ENCODE data around the gene SLC7A1.
A peak's percentile ranks its signal among the peaks of the same experiment; 100 is the strongest.

Gene SLC7A1

DNA sequence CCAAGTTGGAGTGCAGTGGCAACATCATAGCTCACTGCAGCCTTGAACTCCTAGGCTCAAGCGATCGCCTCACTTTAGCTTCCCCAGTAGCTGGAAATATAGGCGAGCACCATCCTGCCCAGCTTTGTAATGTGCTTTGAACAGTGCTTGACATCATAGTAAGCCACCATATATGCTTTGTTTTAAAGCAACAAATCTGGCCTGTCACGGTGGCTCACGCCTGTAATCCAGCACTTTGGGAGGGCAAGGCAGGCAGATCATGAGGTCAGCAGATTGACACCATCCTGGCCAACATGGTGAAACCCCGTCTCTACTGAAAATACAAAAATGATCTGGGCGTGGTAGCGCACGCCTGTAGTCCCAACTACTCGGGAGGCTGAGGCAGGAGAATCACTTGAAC, 1.8 kb upstream of the SLC7A1 start:
- H3K27me3 ChIP-seq (ENCODE audit: control insufficient read depth in 3 of 3, insufficient read depth in 3 of 3, low read depth in 1 of 3, low read length in 3 of 3) = peaks cover 0 to 24% (median 2%) of the 10 kb centered on the region in 3 experiments
- H3K4me2 ChIP-seq (ENCODE audit: insufficient read depth, low read length, poor library complexity, severe bottlenecking) = no peak overlapping the region
- peaks cover 2 to 3% of the 10 kb centered on the region in 2 donors for H3K4me1 ChIP-seq (ENCODE audit: control insufficient read depth in 2 of 2, insufficient read depth in 1 of 2, low read depth in 1 of 2, low read length in 2 of 2)
- H3K4me3 ChIP-seq (ENCODE audit: low read length in 2 of 2) = no peak overlapping the region
- H3K9ac ChIP-seq (ENCODE audit: low read depth, low read length, poor library complexity) = no peak overlapping the region
- no peak overlapping the region for H2AK5ac ChIP-seq (ENCODE audit: low read depth, low read length)
- H3K36me3 ChIP-seq (replicated peaks in 1 of 2; ENCODE audit: control insufficient read depth in 2 of 2, insufficient read depth in 2 of 2, low read length in 2 of 2) = no peaks in the 10 kb centered on the region
- no peak overlapping the region for H3K14ac ChIP-seq (ENCODE audit: low read length)
- H3K4ac ChIP-seq (ENCODE audit: low read length) = no peak overlapping the region
- no peak overlapping the region for H4K91ac ChIP-seq (ENCODE audit: low read depth, low read length, poor library complexity)
- no peak overlapping the region for H2BK5ac ChIP-seq (ENCODE audit: low read length)
- no peak overlapping the region for H3K27ac ChIP-seq (replicated peaks; ENCODE audit: low read length)
- H2BK15ac ChIP-seq (ENCODE audit: low read length) = no peak overlapping the region
- no peak overlapping the region for H3K18ac ChIP-seq (ENCODE audit: low read length)
- no peak overlapping the region for H4K8ac ChIP-seq (ENCODE audit: low read depth, low read length)
- no peak overlapping the region for H2BK12ac ChIP-seq (ENCODE audit: low read length)
- no CpG with 5 or more reads among the region's 10 CpGs for WGBS, 2 donors (ENCODE audit: extremely low coverage in 2 of 2, insufficient read length in 2 of 2, insufficient replicate concordance in 1 of 2)
- no peak overlapping the region for H2AFZ ChIP-seq (ENCODE audit: low read length)
- no peak overlapping the region for H2BK120ac ChIP-seq (ENCODE audit: low read depth, low read length)
- peaks cover 3% of the 10 kb centered on the region for H3K79me1 ChIP-seq (ENCODE audit: low read depth, low read length)
- no peak overlapping the region for H3K23ac ChIP-seq (ENCODE audit: low read depth, low read length, poor library complexity)
- H3K9me3 ChIP-seq (replicated peaks in 1 of 2; ENCODE audit: control insufficient read depth in 2 of 2, insufficient read depth in 1 of 2, low read depth in 1 of 2, low read length in 2 of 2) = no peaks in the 10 kb centered on the region
- no peak for DNase-seq (ENCODE audit: low spot score)

DNA sequence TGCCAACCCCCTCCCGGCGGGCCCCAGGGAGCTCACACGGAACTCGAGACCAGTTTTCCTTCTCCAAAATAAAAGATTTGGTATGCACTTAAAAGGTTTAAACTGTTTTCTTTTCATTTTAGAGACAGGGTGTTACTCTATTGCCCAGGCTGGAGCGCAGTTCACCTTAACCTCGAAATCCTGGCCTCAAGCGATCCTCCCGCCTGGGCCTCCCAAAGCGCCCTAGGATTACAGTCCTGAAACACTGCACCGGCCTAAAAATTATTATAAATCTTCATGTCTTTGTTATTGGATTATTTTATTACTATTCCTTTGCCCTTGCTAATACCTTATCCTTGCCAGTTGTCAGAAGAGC, 553 bp upstream of the SLC7A1 start:
- no peak for DNase-seq (ENCODE audit: low spot score)
- no peak overlapping the region for H3K4ac ChIP-seq (ENCODE audit: low read length)
- no peak overlapping the region for H4K8ac ChIP-seq (ENCODE audit: low read depth, low read length)
- no peak overlapping the region for H3K9ac ChIP-seq (ENCODE audit: low read depth, low read length, poor library complexity)
- H3K18ac ChIP-seq (ENCODE audit: low read length) = peak overlapping the region; percentile 74
- H3K27me3 ChIP-seq (ENCODE audit: control insufficient read depth in 3 of 3, insufficient read depth in 3 of 3, low read depth in 1 of 3, low read length in 3 of 3) = peaks cover 0 to 14% (median 2%) of the 10 kb centered on the region in 3 experiments
- H4K91ac ChIP-seq (ENCODE audit: low read depth, low read length, poor library complexity) = no peak overlapping the region
- no peak overlapping the region for H3K27ac ChIP-seq (replicated peaks; ENCODE audit: low read length)
- H3K4me1 ChIP-seq (ENCODE audit: control insufficient read depth in 2 of 2, insufficient read depth in 1 of 2, low read depth in 1 of 2, low read length in 2 of 2) = peaks cover 2 to 3% of the 10 kb centered on the region in 2 donors
- peak overlapping the region; percentile 97 for H2AFZ ChIP-seq (ENCODE audit: low read length)
- H2BK120ac ChIP-seq (ENCODE audit: low read depth, low read length) = no peak overlapping the region
- peaks cover 6% of the 10 kb centered on the region for H3K79me1 ChIP-seq (ENCODE audit: low read depth, low read length)
- no peak overlapping the region for H2BK12ac ChIP-seq (ENCODE audit: low read length)
- no peaks in the 10 kb centered on the region for H3K9me3 ChIP-seq (replicated peaks in 1 of 2; ENCODE audit: control insufficient read depth in 2 of 2, insufficient read depth in 1 of 2, low read depth in 1 of 2, low read length in 2 of 2)
- H3K36me3 ChIP-seq (replicated peaks in 1 of 2; ENCODE audit: control insufficient read depth in 2 of 2, insufficient read depth in 2 of 2, low read length in 2 of 2) = peaks cover 0 to 3% of the 10 kb centered on the region in 2 donors
- no peak overlapping the region for H2BK5ac ChIP-seq (ENCODE audit: low read length)
- no CpG with 5 or more reads among the region's 10 CpGs for WGBS, 2 donors (ENCODE audit: extremely low coverage in 2 of 2, insufficient read length in 2 of 2, insufficient replicate concordance in 1 of 2)
- H2AK5ac ChIP-seq (ENCODE audit: low read depth, low read length) = no peak overlapping the region
- peak overlapping the region; percentile 74 to 84 for H3K4me3 ChIP-seq (ENCODE audit: low read length in 2 of 2)
- no peak overlapping the region for H3K23ac ChIP-seq (ENCODE audit: low read depth, low read length, poor library complexity)
- H2BK15ac ChIP-seq (ENCODE audit: low read length) = no peak overlapping the region
- no peak overlapping the region for H3K14ac ChIP-seq (ENCODE audit: low read length)
- peak overlapping the region; percentile 87 for H3K4me2 ChIP-seq (ENCODE audit: insufficient read depth, low read length, poor library complexity, severe bottlenecking)

DNA sequence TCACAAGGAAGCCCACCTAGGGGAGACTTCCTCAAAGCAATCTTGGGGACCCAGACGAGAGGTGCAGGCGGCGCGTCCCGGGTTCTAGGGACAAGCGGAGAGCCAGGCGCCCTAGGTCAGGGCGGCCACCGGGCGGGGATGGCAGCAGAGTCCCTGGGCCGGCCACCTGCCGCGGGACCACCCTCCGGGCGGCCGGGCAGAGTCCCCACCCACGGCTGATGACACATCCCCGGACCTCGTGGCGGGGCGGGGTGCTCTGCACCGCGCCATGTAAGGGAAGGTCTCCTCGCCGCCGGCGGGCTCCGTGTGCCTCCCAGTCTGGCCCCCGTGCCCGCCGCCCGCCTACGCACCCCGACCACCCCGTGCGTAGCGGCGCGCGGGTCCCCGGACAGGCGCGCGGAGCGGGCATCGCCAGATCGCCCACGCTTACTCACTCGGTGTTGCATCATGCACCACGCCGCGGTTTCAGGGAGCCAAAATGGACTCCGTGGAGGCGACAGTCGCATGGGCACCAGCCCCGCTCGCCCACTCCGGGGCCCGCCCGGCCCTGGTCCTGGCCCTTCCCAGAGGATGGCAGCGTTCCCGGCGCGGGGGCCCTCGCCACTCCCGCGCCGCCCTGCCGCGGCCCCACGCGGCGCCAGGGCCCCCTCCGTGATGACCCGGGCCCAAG, 643 bp downstream of the SLC7A1 start:
- Histone ChIP-seq H3K4me1 (ENCODE audit: control insufficient read depth in 2 of 2, insufficient read depth in 1 of 2, low read depth in 1 of 2, low read length in 2 of 2) (peaks cover 2 to 4% of the 10 kb centered on the region in 2 donors), H4K8ac (ENCODE audit: low read depth, low read length) (no peak overlapping the region), H3K14ac (ENCODE audit: low read length) (peak overlapping the region; percentile 76), H2BK15ac (ENCODE audit: low read length) (peak overlapping the region; percentile 27), H3K9ac (ENCODE audit: low read depth, low read length, poor library complexity) (peak overlapping the region; percentile 93), H3K4ac (ENCODE audit: low read length) (peak overlapping the region; percentile 85), H3K4me3 (ENCODE audit: low read length in 2 of 2) (peak overlapping the region; percentile 84 to 95), H2BK5ac (ENCODE audit: low read length) (peak overlapping the region; percentile 54), H2AFZ (ENCODE audit: low read length) (peak overlapping the region; percentile 97), H2AK5ac (ENCODE audit: low read depth, low read length) (no peak overlapping the region), H3K4me2 (ENCODE audit: insufficient read depth, low read length, poor library complexity, severe bottlenecking) (peak overlapping the region; percentile 94), H2BK12ac (ENCODE audit: low read length) (no peak overlapping the region), H3K79me1 (ENCODE audit: low read depth, low read length) (peaks cover 6% of the 10 kb centered on the region), H4K91ac (ENCODE audit: low read depth, low read length, poor library complexity) (no peak overlapping the region), H2BK120ac (ENCODE audit: low read depth, low read length) (no peak overlapping the region), H3K27me3 (ENCODE audit: control insufficient read depth in 3 of 3, insufficient read depth in 3 of 3, low read depth in 1 of 3, low read length in 3 of 3) (peaks cover 0 to 14% (median 2%) of the 10 kb centered on the region in 3 experiments), H3K36me3 (replicated peaks in 1 of 2; ENCODE audit: control insufficient read depth in 2 of 2, insufficient read depth in 2 of 2, low read length in 2 of 2) (peaks cover 0 to 3% of the 10 kb centered on the region in 2 donors), H3K9me3 (replicated peaks in 1 of 2; ENCODE audit: control insufficient read depth in 2 of 2, insufficient read depth in 1 of 2, low read depth in 1 of 2, low read length in 2 of 2) (no peaks in the 10 kb centered on the region), H3K18ac (ENCODE audit: low read length) (peak overlapping the region; percentile 93), H3K27ac (replicated peaks; ENCODE audit: low read length) (no peak overlapping the region), H3K23ac (ENCODE audit: low read depth, low read length, poor library complexity) (peak overlapping the region; percentile 38)
- no CpG with 5 or more reads among the region's 75 CpGs for WGBS, 2 donors (ENCODE audit: extremely low coverage in 2 of 2, insufficient read length in 2 of 2, insufficient replicate concordance in 1 of 2)
- peak; percentile 29 for DNase-seq (ENCODE audit: low spot score)

DNA sequence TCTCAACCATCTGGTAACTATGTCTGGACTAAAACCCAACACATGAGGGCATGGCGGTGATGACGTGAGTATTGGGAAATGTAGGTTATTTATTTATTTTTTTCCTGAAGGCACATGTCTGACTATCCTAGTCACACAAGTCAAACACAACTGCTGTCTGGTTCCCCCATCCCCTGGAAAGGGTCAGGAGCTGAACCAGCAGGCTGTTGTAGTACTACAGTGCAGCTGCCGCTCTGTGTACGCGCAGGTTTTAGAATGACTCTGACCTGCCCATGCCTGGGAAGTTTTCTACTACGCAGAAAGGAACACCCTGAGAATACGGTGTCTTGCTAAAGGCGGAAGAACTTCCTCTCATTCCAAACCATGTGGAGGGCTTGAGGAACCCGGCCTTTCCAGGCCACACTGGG, 1.2 kb downstream of the SLC7A1 start:
- Histone ChIP-seq H2AFZ (ENCODE audit: low read length) (peak overlapping the region; percentile 97), H3K27ac (replicated peaks; ENCODE audit: low read length) (no peak overlapping the region), H3K79me1 (ENCODE audit: low read depth, low read length) (peaks cover 9% of the 10 kb centered on the region), H2BK5ac (ENCODE audit: low read length) (no peak overlapping the region), H3K4me1 (ENCODE audit: control insufficient read depth in 2 of 2, insufficient read depth in 1 of 2, low read depth in 1 of 2, low read length in 2 of 2) (peaks cover 2 to 10% of the 10 kb centered on the region in 2 donors), H3K23ac (ENCODE audit: low read depth, low read length, poor library complexity) (peak overlapping the region; percentile 38), H3K36me3 (replicated peaks in 1 of 2; ENCODE audit: control insufficient read depth in 2 of 2, insufficient read depth in 2 of 2, low read length in 2 of 2) (peaks cover 0 to 7% of the 10 kb centered on the region in 2 donors), H4K8ac (ENCODE audit: low read depth, low read length) (no peak overlapping the region), H2BK120ac (ENCODE audit: low read depth, low read length) (no peak overlapping the region), H3K18ac (ENCODE audit: low read length) (no peak overlapping the region), H3K27me3 (ENCODE audit: control insufficient read depth in 3 of 3, insufficient read depth in 3 of 3, low read depth in 1 of 3, low read length in 3 of 3) (peaks cover 0 to 14% (median 2%) of the 10 kb centered on the region in 3 experiments), H3K14ac (ENCODE audit: low read length) (no peak overlapping the region), H2AK5ac (ENCODE audit: low read depth, low read length) (no peak overlapping the region), H3K9me3 (replicated peaks in 1 of 2; ENCODE audit: control insufficient read depth in 2 of 2, insufficient read depth in 1 of 2, low read depth in 1 of 2, low read length in 2 of 2) (no peaks in the 10 kb centered on the region), H2BK12ac (ENCODE audit: low read length) (no peak overlapping the region), H3K4me2 (ENCODE audit: insufficient read depth, low read length, poor library complexity, severe bottlenecking) (peak overlapping the region; percentile 94), H3K9ac (ENCODE audit: low read depth, low read length, poor library complexity) (peak overlapping the region; percentile 93), H3K4ac (ENCODE audit: low read length) (no peak overlapping the region), H3K4me3 (ENCODE audit: low read length in 2 of 2) (peak overlapping the region; percentile 84 to 95), H4K91ac (ENCODE audit: low read depth, low read length, poor library complexity) (no peak overlapping the region), H2BK15ac (ENCODE audit: low read length) (no peak overlapping the region)
- no CpG with 5 or more reads among the region's 9 CpGs for WGBS, 2 donors (ENCODE audit: extremely low coverage in 2 of 2, insufficient read length in 2 of 2, insufficient replicate concordance in 1 of 2)
- DNase-seq (ENCODE audit: low spot score) = peak; percentile 24
